Measurements from ENCODE around the gene NPY. TPM values are rescaled to one million over a fixed set of nuclear protein-coding genes. Genes with fewer than 3 reads are reported as not detected.

Gene NPY
- total RNA-seq, 1 experiment from 2014 or later: not detected

GRCh38 chr7:24325708-24326107 lies 41.7 kb downstream of the NPY start:
- no peak overlapping the region for H2BK15ac ChIP-seq (ENCODE audit: low read depth, low read length)
- H2BK20ac ChIP-seq (ENCODE audit: low read depth, low read length, poor library complexity, severe bottlenecking): no peak overlapping the region
- H3K9ac ChIP-seq (ENCODE audit: extremely low read depth, insufficient read length, low read length): no peak overlapping the region
- H2AK5ac ChIP-seq (ENCODE audit: insufficient read length, low read length): no peak overlapping the region
- Mint-ChIP-seq H3K27ac (no peak overlapping the region), H3K4me1 (peaks cover 0 to 5% of the 10 kb centered on the region in 2 experiments; a peak in 2 of 4 replicates), H3K4me3 (no peak overlapping the region), H3K27me3 (ENCODE audit: low read depth) (no peaks in the 10 kb centered on the region; the same call in 1 of the 2 replicates), H3K9me3 (no peaks in the 10 kb centered on the region), H3K36me3 (ENCODE audit: insufficient read depth in 1 of 3, low read depth in 3 of 3) (no peaks in the 10 kb centered on the region)
- no peak overlapping the region for H2AFZ ChIP-seq (ENCODE audit: low read length)
- no peak for TF ChIP-seq CTCF (conservative IDR thresholded peaks at IDR 0.05)
- H3K18ac ChIP-seq (ENCODE audit: insufficient read length, low read depth, low read length): no peak overlapping the region
- H3K27ac ChIP-seq (ENCODE audit: insufficient read length, low read depth, low read length): no peak overlapping the region
- H3K56ac ChIP-seq (ENCODE audit: insufficient read length, low read depth, low read length): no peak overlapping the region
- H4K91ac ChIP-seq (ENCODE audit: insufficient read length, low read depth, low read length): no peak overlapping the region
- no peaks in the 10 kb centered on the region for H3K27me3 ChIP-seq (ENCODE audit: insufficient read depth, low read length)
- no CpG with 5 or more reads among the region's 5 CpGs for WGBS (ENCODE audit: extremely low coverage, insufficient read length, low lambda C conversion rate)
- H4K8ac ChIP-seq (replicated peaks; ENCODE audit: insufficient read length, low read depth, low read length): no peak overlapping the region
- no peak for DNase-seq
- H3K23me2 ChIP-seq (ENCODE audit: insufficient read length, low read depth, low read length, poor library complexity, severe bottlenecking): no peaks in the 10 kb centered on the region
- no peak overlapping the region for H4K5ac ChIP-seq (ENCODE audit: insufficient read length, low read depth, low read length)
- H3K79me2 ChIP-seq (ENCODE audit: insufficient read depth, low read length): no peaks in the 10 kb centered on the region
- no peak overlapping the region for H3K14ac ChIP-seq (ENCODE audit: insufficient read depth, low read length)
- no peaks in the 10 kb centered on the region; the same call in 1 of the 2 replicates for H3K4me1 ChIP-seq (ENCODE audit: insufficient read depth, low read length)
- H3K79me1 ChIP-seq (ENCODE audit: insufficient read depth, low read depth, low read length, poor library complexity, severe bottlenecking): no peaks in the 10 kb centered on the region
- H3T11ph ChIP-seq (ENCODE audit: low read length): no peak overlapping the region
- H2BK12ac ChIP-seq (ENCODE audit: insufficient read length, low read depth, low read length): no peak overlapping the region
- H3K23ac ChIP-seq (ENCODE audit: insufficient read length, low read depth, low read length): no peak overlapping the region
- H3K9me3 ChIP-seq (ENCODE audit: control insufficient read depth, low read depth, low read length): no peaks in the 10 kb centered on the region
- H2BK120ac ChIP-seq (ENCODE audit: low read depth, low read length, poor library complexity, severe bottlenecking): no peak overlapping the region
- H2BK5ac ChIP-seq (ENCODE audit: insufficient read length, low read length): no peak overlapping the region
- no peak overlapping the region for H3K4ac ChIP-seq (ENCODE audit: low read depth, low read length)
- no peak overlapping the region for H3K4me2 ChIP-seq (ENCODE audit: insufficient read depth, insufficient read length, low read length)
- no peaks in the 10 kb centered on the region for H4K20me1 ChIP-seq (ENCODE audit: control insufficient read depth, insufficient read depth, insufficient read length)

Measured in H9 (cell line).